GM12891 (cell line): ENCODE data around the gene FUZ.

Experiments
- DNase-seq: peaks from one replicate; pipeline ENCODE4 v3.0.0; 2011; ENCODE audit warnings: low spot score; ENCODE audit not compliant: insufficient read length
- FAIRE-seq: peaks from 2 replicates; lab custom pipeline; 2011; peaks lifted over from hg19 to GRCh38; lab: Jason Lieb, UNC
- PAX5 ChIP-seq: IDR thresholded peaks from 2 replicates; pipeline ENCODE4 v1.6.1; 2011; ENCODE audit warnings: low read length, moderate library complexity, mild to moderate bottlenecking; ENCODE audit not compliant: insufficient read depth, severe bottlenecking
- POLR2A ChIP-seq: IDR thresholded peaks from 2 replicates; pipeline ENCODE4 v1.6.1; 2011; ENCODE audit warnings: low read depth, low read length, control low read depth
- POLR2AphosphoS5 ChIP-seq: IDR thresholded peaks from 2 replicates; pipeline ENCODE4 v1.6.1; 2011; ENCODE audit warnings: low read depth, low read length, control low read depth
- POU2F2 ChIP-seq: IDR thresholded peaks from 2 replicates; pipeline ENCODE4 v1.6.1; 2011; ENCODE audit warnings: low read depth, mild to moderate bottlenecking, control low read depth, low read length, moderate library complexity
- SPI1 ChIP-seq: IDR thresholded peaks from 2 replicates; pipeline ENCODE4 v1.6.1; 2011; ENCODE audit warnings: low read depth, low read length, control low read depth
- TAF1 ChIP-seq: IDR thresholded peaks from 2 replicates; pipeline ENCODE4 v1.6.1; 2011; ENCODE audit warnings: low read depth, low read length, control low read depth

The FUZ gene

DNA sequence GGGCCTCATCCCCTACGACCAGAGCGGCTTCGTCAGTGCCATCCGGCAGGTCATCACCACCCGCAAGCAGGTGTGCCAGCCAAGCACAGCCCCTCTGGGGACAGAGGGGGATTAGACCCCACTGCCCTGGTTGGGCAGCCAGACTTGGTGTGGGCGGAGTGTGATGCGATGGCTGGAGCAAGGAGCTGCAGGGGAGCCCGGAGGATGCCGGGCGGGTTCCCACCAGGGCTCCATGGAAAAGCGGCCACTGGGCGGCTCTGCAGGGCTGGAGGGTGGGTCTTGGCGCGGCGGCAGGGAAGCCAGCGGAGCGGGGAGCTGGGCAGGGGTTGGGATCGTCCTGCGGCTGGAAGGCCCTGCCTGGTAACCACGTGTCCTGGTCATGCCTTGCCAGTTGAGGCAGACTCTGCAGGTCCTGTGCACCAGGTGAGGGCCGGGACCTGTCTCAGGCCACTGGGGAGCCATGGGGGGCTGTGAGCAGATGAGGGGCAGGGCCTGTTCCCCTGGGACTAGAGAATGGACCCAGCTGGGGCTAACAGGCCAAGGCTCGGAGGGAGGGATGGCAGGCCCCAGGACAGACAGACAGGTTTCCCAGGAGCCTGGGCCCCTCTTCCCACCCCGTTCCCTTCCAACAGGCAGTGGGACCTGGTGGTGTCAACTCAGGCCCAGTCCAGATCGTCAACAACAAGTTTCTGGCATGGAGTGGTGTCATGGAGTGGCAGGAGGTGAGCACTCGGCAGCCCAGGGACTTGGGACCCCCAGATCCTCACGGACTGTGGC is 44.2 kb upstream of the FUZ start:
- no peak for DNase-seq
- FAIRE-seq, result no peak
- TF ChIP-seq POU2F2 (no peak; the same call in 1 of the 2 replicates), POLR2AphosphoS5 (peak; percentile 15; the same call in 1 of the 2 replicates), TAF1 (no peak)

GRCh38 chr19:49856574-49857021 is 43.5 kb upstream of the FUZ start:
- FAIRE-seq (no peak), DNase-seq (no peak)
- TF ChIP-seq POLR2AphosphoS5 (no peak), TAF1 (no peak), POU2F2 (no peak), POLR2A (no peak), PAX5 (no peak)

DNA sequence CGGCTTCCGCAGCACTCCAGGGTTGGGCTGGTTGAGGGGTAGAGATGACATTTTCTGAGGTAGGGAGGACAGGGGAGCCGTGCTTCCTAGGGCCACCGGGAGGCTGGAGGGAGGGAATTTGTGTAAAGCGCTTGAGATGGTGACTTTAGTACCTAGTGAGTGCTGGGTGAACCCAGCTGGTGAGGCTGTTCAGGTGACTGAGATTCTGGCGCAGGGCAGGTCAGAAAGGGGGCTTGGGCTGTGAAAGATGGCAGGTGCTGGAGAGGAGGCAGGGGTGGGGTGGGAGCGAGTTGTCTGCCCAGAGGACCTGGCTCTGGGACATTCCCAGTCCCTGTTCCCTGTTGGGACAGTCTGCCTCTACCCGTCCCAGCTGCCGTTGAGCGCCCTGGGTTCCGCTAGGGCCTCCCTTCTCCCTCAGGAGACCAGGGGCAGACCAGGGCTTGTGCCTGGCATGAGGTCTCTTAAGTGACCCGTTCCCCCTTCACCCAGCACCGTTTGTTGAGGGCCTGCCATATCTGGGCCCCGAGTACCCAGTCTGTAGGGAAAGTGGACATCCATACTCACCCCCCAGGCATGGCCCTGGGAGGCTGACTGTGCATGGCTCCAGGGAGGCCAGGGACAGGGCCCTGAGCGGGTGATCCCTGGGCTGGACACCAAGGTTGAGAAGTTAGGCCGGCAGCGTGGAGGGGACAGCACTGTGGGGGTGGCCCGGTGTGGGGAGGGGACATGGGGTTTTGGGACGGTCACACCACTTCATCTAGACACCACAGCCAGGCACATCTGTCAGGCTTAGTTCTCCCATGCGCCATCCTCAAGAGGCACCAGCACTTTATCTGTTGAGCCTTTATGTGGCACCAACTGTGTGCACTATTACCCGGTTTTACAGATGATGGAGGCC is 42.8 kb upstream of the FUZ start:
- FAIRE-seq, result no peak

DNA sequence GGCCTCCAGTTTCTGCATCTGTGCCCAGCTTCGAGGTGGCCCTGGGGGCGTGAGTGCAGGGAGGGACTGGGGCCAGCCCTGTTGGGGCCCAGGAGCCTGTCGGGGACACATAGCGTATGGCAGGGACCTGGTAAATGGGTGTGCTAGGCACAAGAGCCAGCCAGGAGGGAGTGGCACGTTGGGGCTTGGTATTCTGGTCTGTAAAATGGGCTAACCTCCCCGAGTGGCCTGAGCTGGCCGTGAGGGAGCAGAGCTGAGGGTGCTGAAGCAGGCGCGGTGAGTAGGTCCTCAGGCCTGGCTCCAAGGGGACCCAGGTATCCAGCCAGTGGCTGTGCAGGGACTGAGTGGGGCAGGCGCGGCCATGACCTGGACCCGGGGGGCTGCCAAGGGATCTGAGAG is 42.2 kb upstream of the FUZ start:
- DNase-seq, result no peak
- no peak for FAIRE-seq
- no peak for TF ChIP-seq SPI1

More for the DNA sequence above, 42.8 kb upstream of the FUZ start:
- no peak for DNase-seq
- TF ChIP-seq SPI1 (no peak), TAF1 (no peak), POLR2AphosphoS5 (peak; percentile 46), PAX5 (no peak), POLR2A (peak; percentile 20; the same call in 1 of the 2 replicates), POU2F2 (no peak; the same call in 1 of the 2 replicates)

GRCh38 chr19:49854378-49855263 is 41.5 kb upstream of the FUZ start:
- DNase-seq (no peak), FAIRE-seq (no peak)
- TF ChIP-seq POLR2AphosphoS5 (no peak), POU2F2 (no peak), POLR2A (no peak), PAX5 (no peak), TAF1 (no peak), SPI1 (no peak)

DNA sequence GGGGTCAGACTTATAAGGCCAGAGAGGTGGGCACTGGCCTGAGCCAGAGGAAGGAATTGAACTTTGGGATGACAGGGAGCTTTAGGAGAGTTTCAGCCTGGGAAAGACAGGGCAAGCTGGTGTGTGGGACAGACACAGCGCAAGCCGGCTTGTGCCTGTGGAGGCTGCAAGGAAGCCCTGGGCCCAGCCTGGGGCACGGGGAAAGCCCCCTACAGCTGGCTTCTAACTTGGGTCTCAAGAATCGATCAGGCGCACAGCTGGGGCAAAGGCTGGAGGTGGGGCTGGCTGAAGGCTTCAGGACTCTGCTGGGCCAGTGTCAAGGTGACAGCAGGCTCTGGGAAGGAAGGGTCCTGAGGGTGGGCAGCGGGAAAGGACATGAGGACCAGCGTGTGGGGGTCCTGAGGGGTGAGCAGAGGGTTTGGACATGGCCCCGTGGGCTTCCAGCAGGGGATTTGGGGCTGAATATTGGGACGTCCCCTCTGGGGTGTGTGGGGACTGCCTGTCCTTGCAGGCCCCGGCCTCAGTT is 40.8 kb upstream of the FUZ start:
- TF ChIP-seq PAX5 (no peak), POLR2A (no peak), POLR2AphosphoS5 (no peak), SPI1 (no peak), POU2F2 (no peak), TAF1 (no peak)
- no peak for DNase-seq
- no peak for FAIRE-seq

DNA sequence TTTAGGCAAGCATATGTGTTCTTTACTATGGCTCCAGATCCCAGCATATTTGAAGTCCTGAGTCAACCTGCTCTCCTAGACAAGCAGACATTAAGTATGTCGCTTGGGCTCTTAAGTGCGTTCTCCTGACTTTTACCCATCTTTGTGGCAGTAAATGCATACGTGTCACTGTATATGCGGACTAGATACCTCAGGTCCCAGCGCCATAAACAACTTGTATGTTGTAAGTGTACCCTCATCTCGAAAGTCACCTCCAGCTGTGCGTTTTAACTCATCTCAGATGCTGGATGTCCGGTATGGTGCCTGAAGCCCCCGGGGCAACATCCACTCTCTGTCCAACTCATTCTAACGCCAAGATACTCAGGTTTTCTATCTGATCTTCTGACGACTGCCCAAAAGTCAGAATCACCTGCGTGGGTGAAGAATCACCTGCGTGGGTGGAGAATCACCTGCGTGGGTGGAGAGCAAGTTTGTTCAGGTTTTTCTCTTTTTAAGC is 39.6 kb upstream of the FUZ start:
- no peak for TF ChIP-seq SPI1
- TF ChIP-seq POLR2AphosphoS5, result no peak
- TF ChIP-seq TAF1, result no peak
- TF ChIP-seq POLR2A, result no peak
- TF ChIP-seq POU2F2, result no peak
- no peak for TF ChIP-seq PAX5
- peak; percentile 9 for FAIRE-seq

GRCh38 chr19:49851456-49852259 is 38.6 kb upstream of the FUZ start:
- FAIRE-seq, result no peak
- no peak for DNase-seq
- TF ChIP-seq TAF1 (no peak), POU2F2 (no peak), POLR2A (no peak), PAX5 (no peak), POLR2AphosphoS5 (no peak), SPI1 (no peak)

More for the DNA sequence above, 39.6 kb upstream of the FUZ start:
- DNase-seq, result no peak
